Measurements from ENCODE around the gene FAM3D.
"Not testable (repeated sequence)": the region's sequence is repeated elsewhere in the genome, so short reads cannot be mapped to it uniquely, and the experiment has no call there.

Gene FAM3D, protein sequence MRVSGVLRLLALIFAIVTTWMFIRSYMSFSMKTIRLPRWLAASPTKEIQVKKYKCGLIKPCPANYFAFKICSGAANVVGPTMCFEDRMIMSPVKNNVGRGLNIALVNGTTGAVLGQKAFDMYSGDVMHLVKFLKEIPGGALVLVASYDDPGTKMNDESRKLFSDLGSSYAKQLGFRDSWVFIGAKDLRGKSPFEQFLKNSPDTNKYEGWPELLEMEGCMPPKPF

GRCh38 chr3:58666683-58667082 is at the start of gene FAM3D:
TSS of gene FAM3D (minus strand) at chr3:58666774. CDS start at chr3:58655563, 11,211 bp downstream.
- no peak for DNase-seq (ENCODE audit: low read depth in 2 of 2)

DNA sequence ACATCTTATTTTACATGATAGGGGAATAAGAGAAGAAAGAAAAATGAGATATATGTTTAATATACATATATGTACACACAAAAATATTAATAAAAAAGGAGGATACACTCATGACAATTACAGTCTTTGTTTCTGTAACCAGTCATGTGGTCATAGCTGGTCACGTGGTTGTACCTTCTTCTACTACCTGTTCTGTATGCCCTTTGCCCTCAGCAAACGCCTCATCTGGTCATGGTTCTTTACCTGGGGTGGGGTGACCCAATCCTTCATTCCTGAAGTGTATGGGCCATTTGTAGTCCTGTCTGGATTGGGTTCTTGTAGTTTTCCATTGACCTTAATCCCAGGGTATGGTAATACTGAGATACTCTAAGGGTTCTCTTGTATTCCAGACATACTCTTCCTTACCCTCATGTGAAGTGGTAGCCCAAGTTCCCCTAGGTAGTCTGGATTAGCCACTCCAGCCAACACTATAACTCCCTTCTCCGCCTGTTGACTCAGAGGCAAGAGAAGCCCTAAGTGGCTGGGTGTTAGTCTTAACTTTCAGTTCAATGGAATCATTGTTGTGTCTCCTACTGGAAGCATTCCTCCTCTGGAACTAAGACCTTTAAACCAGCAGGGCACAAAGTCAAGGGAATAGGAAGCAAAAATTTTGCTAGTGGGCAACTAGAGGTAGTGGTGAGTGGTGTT is 47.3 kb upstream of the FAM3D start:
- DNase-seq (ENCODE audit: low read depth in 2 of 2) = no peak

DNA sequence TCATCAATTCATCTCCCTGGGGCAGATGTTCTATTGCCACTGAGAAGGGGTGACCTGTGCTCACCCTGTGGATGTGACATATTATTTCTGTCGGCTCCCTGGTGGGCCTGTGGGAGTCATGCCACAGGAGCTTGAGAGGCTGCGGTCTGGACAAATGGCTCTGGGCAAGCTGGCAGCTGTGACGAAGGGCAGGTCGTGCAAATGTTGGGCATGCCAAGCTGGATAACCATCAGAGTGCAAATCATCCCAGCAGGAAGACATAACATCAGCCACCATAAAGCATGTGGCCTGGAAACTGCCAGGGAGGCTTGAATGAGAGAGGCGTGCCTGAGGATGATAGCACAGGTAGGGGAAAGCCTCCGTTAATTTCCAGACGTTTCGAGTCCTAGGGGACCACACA is 45.3 kb upstream of the FAM3D start:
- DNase-seq (ENCODE audit: low read depth in 2 of 2) = no peak

DNA sequence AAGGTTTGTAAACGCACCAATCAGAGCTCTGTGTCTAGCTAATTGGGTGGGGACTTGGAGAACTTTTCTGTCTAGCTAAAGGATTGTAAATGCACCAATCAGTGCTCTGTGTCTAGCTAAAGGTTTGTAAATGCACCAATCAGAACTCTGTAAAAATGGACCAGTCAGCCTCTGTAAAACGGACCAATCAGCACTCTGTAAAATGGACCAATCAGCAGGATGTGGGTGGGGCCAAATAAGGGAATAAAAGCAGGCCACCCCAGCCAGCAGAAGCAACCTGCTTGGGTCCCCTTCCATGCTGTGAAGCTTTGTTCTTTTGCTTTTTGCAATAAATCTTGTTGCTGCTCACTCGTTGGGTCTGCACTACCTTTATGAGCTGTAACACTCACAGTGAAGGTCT is 42.4 kb upstream of the FAM3D start:
- not testable (repeated sequence) for DNase-seq (ENCODE audit: low read depth in 2 of 2)

DNA sequence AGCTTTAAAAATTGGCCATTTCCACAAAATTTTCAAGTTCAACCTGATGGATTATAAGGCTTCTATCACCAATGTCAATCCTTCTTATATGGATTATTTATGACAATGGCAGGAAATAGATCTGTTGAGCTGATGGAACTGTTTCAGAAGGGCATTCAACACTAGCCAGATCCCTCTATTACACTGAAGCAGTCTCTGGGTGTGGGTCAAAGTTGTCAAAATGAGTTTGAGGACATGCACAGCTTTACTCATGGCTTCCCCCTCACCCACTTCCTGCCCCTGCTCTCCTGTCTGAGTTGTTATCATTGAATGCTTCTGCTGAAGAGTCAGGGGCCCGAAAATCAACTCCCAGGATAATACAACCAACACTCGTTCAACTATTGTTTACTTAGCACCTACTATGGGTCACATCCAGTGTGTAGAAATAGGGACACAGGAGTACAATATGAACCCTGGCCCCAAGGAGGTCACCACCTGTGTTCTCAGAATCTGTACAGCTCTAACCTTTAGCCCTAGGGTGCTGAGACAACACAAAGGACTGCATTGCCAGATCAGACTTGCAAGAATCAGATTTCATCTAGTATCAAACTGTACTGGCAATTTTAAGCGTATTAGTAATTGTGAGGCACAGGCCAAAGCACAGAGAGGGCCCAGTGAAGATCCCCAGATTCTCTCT is 41.7 kb upstream of the FAM3D start:
- DNase-seq (ENCODE audit: low read depth in 2 of 2) = no peak

DNA sequence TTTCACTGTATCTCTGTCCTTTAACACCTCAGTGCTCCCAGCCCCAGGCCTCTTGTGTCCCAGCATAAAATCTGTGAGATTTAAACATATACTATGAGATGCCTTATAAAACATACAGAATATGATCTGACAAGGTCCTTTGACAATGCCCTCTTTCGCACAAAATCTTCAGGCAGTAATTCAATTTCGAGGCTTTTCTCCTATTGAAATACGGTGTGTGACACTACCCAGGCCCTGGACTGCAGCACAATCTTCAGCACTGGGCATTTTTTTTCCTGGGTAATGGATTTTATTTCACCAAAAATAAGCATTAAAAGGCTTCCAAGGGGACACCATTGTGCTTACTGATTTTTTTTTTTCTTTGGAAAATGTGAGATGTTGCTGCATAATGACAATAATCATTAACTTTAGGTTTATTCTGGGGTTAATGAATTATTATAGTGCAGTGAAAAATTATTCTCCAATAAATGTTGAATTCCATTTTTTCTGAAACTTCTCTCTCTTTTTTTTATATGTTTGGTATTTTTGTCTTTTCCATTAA is 40.9 kb upstream of the FAM3D start:
- DNase-seq (ENCODE audit: low read depth in 2 of 2) = no peak

- DNase-seq (ENCODE audit: low read depth in 2 of 2) = no peak
These were observed 40.0 kb upstream of the FAM3D start for GRCh38 chr3:58706395-58707167.

- DNase-seq (ENCODE audit: low read depth in 2 of 2) = no peak
These were observed 38.2 kb upstream of the FAM3D start for GRCh38 chr3:58704745-58705144.

DNA sequence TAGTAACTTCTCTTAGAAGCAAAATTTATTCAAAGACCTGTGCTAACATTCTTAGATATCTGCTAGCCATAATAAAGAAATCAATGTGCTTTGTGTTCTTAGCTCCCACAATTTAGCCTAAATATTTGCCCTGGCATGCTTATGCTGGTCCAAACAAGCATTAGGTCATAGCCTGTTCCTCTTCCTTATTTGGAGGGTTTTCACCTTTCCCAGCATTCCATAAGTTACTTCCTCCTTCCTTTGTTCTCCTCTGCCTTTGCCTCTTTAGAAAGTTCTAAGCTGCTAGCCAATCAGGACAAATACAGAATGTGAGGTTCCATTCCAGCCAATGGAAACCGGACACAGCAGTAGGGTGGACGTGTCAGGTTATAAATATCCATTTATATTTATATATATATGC is 37.7 kb upstream of the FAM3D start:
- DNase-seq (ENCODE audit: low read depth in 2 of 2) = not testable (repeated sequence)

GRCh38 chr3:58698246-58698645 is 31.7 kb upstream of the FAM3D start:
- DNase-seq (ENCODE audit: low read depth in 2 of 2) = no peak

DNA sequence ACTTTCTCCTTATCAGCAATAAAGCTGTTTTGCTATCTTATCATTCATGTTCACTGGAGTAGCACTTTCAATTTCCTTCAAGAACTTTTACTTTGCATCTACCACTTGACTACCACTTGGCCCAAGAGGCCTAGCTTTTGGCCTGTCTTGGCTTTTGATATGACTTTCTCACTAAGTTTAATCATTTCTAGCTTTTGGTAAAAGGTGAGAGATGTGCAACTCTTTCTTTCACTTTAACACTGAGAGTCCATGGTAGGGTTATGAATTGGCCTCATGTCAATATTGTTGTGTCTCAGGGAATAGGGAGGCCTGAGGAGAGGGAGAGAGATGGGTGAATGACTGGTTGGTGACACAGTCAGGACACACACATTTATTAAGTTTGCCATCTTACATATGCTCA is 31.0 kb upstream of the FAM3D start:
- DNase-seq (ENCODE audit: low read depth in 2 of 2) = no peak

GRCh38 chr3:58696813-58697212 is 30.2 kb upstream of the FAM3D start:
- not testable (repeated sequence) for DNase-seq (ENCODE audit: low read depth in 2 of 2)

GRCh38 chr3:58696093-58696492 is 29.5 kb upstream of the FAM3D start:
- no peak for DNase-seq (ENCODE audit: low read depth in 2 of 2)

GRCh38 chr3:58695284-58695683 is 28.7 kb upstream of the FAM3D start:
- DNase-seq (ENCODE audit: low read depth in 2 of 2) = not testable (repeated sequence)

DNA sequence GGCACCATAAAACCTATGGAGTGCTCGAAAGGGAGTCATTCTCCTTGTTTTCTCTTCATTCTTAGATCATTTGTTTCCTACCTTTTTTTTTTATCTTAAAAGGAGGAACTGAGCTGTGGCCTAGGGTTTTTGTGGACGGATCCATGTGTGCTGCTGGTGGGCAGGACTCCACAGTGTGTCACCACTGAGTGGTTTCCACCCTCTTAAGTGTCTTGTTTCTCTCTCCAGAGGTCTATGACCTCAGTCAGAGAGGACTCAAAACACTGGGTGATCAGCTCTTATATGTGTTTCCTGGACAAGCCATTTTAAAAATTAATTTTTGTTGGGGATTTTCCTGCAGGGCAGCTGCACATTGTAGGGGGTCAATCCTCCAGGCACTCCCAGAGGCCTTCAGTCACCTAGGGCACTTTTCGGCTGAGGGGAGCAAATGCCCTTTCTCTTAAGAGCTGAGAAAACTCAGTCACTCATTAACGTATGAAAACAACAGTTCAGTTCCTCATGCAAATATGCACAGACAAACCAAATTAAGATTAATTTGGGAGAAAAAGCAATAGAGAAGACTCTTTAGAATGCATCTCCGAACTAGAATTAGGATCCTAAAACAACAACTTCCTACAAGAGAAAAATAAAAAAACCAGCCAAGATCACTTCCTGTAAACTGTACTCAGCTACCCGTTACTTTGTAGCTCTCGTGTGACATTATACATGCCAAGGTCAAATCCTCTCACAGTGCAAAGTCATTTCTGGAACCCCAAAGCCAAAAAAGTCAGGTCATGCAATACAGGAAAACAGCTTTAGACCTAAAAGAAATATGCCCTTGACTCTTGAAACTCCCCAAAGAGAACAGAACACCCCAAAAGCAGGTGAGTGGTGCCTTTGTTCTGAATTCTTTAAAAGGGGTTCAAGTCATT is 27.6 kb upstream of the FAM3D start:
- no peak for DNase-seq (ENCODE audit: low read depth in 2 of 2)

GRCh38 chr3:58692484-58692883 is 25.9 kb upstream of the FAM3D start:
- no peak for DNase-seq (ENCODE audit: low read depth in 2 of 2)

DNA sequence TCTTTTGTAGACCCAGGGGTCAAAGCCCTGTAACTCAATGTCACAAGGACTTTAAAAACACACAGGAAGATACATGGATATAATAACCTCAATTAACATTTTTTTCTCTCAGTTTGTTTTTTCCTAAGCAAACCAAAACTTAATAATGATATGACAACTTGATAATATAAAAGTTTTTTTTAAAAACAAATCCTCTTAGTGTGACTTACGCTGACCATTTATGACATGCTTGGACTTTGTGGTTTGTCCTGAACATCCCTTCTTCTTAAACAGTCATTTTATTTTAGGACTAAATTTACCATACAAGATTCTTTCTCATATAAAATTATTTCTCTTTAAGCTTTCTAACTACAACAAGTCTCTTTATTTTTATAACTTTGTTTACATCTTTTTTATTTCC is 25.4 kb upstream of the FAM3D start:
- DNase-seq (ENCODE audit: low read depth in 2 of 2) = no peak

- DNase-seq (ENCODE audit: low read depth in 2 of 2) = no peak
These were observed 23.9 kb upstream of the FAM3D start for GRCh38 chr3:58690490-58690889.

GRCh38 chr3:58688574-58688973 is 22.0 kb upstream of the FAM3D start:
- no peak for DNase-seq (ENCODE audit: low read depth in 2 of 2)

GRCh38 chr3:58686847-58687246 is 20.3 kb upstream of the FAM3D start:
- DNase-seq (ENCODE audit: low read depth in 2 of 2) = no peak

DNA sequence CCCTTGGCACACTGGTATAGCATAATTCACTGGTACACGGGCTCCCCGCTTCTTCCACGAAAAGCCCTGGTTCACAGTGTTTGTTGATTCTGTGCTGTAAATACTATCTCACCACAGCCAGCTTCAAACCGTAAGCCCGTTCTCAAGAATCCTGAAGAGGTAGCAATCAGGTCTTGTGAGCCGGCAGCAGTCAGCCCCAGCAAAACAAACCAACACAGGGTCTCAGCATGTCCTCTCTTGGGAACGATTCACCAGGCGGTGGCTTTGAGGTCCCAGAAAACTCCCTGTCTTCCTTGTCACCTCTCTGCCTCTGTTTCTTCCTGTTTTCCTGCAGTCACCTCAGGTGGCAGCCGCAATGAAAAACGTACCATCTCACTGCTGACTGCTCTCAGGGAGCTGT is 19.1 kb upstream of the FAM3D start:
- DNase-seq (ENCODE audit: low read depth in 2 of 2) = no peak
